ENCODE results near the gene SAMD13. TPM values are rescaled to one million over a fixed set of nuclear protein-coding genes. Genes with fewer than 3 reads are reported as not detected.

Gene SAMD13
- total RNA-seq, 6 donors from 2014 or later = 0.71 to 1.9 (median 0.90) TPM; not detected in 2

DNA sequence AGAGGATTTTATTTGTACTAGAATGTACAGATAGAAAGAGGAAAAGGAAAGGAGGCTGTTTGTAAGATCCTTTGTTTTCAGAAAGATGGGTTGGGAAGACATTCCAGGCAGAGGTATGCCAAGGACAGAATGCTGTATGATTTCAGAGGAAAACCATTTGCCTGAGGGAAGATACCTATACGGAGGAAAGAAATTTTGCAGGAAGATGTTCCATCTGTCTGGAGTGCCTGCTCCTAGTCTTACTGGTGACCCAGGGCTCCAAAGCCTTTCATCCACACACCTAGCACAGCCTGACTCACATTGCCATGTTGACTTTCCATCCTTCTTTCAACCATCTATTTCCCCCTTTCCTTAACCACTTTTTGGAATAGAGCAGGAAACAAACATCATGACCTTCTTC, 18.2 kb downstream of the SAMD13 start:
- H3K36me3 ChIP-seq = no peaks in the 10 kb centered on the region

DNA sequence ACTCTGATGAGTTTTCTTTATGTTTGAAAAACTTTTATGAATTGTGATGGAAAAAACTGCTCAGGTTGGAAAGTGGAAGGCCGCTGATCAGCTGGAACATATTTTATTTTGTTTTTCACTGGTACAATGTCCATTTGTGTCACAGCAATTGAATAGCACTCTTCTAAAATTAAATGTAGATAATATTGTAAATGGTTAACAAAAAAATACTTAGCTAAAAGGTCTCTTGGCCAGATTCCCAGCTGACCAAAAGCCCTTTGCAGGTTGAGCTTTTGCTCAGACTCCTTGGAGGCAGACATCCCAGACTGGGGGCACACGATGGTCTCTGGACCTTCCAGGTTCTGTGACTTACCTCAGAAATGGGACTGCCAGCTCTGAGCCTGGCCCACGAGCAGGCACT, 26.3 kb downstream of the SAMD13 start:
- Histone ChIP-seq H3K27me3 (no peaks in the 10 kb centered on the region), H3K4me3 (no peak overlapping the region), H3K9me3 (no peaks in the 10 kb centered on the region), H3K27ac (no peak overlapping the region), H3K36me3 (no peaks in the 10 kb centered on the region), H3K4me1 (peaks cover 0 to 6% (median 0%) of the 10 kb centered on the region in 4 donors)
- no peak for DNase-seq
- ATAC-seq (ENCODE audit: low FRiP score in 2 of 2) = no peak
- no peak for TF ChIP-seq EP300 (IDR thresholded peaks at IDR 0.05)
- no peak for TF ChIP-seq POLR2AphosphoS5 (IDR thresholded peaks at IDR 0.05)
- TF ChIP-seq, protein P1, sequence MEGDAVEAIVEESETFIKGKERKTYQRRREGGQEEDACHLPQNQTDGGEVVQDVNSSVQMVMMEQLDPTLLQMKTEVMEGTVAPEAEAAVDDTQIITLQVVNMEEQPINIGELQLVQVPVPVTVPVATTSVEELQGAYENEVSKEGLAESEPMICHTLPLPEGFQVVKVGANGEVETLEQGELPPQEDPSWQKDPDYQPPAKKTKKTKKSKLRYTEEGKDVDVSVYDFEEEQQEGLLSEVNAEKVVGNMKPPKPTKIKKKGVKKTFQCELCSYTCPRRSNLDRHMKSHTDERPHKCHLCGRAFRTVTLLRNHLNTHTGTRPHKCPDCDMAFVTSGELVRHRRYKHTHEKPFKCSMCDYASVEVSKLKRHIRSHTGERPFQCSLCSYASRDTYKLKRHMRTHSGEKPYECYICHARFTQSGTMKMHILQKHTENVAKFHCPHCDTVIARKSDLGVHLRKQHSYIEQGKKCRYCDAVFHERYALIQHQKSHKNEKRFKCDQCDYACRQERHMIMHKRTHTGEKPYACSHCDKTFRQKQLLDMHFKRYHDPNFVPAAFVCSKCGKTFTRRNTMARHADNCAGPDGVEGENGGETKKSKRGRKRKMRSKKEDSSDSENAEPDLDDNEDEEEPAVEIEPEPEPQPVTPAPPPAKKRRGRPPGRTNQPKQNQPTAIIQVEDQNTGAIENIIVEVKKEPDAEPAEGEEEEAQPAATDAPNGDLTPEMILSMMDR (IDR thresholded peaks at IDR 0.05) = no peak
- TF ChIP-seq POLR2A (IDR thresholded peaks at IDR 0.05) = no peak
- WGBS, 2 donors = 74 to 85% methylated on average over 3 of the region's 3 CpGs

More for the DNA sequence above, 18.2 kb downstream of the SAMD13 start:
- no peak for DNase-seq
- ATAC-seq (ENCODE audit: low FRiP score in 2 of 2) = no peak
- H3K4me1 ChIP-seq = no peaks in the 10 kb centered on the region
- 57 to 87% methylated on average over 1 of the region's 1 CpG for WGBS, 2 donors
- TF ChIP-seq POLR2AphosphoS5 (IDR thresholded peaks at IDR 0.05) (no peak), EP300 (IDR thresholded peaks at IDR 0.05) (no peak), POLR2A (IDR thresholded peaks at IDR 0.05) (no peak)
- TF ChIP-seq, protein P1 (IDR thresholded peaks at IDR 0.05) = no peak
- H3K27me3 ChIP-seq = no peaks in the 10 kb centered on the region
- no peak overlapping the region for H3K4me3 ChIP-seq
- H3K27ac ChIP-seq = no peak overlapping the region
- peaks cover 0 to 3% (median 0%) of the 10 kb centered on the region in 4 donors for H3K9me3 ChIP-seq

DNA sequence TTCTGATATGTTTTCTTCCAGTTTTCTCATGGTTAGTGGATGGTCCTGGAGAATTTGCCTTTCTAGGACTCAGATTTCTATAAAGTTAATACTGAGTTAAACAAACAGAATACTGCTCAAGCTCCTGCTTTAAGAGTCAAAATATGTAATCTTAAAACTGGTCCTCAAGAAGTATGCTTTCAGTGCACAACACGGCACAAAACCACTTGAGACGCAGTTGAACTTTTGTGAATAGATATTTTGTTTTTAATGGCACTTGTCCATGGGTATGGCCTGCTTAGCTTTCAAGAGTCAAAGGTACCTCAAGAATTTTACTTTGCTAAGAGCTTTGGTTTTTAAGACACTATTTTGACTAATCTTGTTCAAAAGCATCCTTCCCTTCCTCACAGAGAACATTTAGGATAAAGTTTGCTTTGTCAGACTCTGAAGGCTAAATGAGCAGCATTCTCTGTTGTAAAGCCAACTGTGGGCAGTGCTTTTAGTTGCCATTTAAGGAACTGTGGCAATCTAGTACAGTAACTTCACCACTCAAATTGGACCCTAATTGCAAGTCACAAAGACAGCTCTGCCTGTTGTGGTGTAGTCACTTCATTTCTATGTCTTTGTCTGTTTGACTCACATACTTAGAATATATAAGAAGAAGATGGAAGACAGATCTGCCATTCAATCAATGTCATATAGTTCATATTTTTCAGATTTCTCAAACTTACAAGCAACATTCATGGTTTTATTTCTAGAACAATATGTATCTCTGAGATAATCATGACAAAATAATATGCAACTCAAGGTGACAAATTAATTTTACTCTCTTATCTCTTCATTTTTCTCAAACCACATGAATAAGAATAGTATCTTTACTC, 28.8 kb downstream of the SAMD13 start:
- no peak overlapping the region for H3K27ac ChIP-seq
- ATAC-seq (ENCODE audit: low FRiP score in 2 of 2) (peak in 1 of 2 donors; percentile 61), DNase-seq (no peak)
- no peaks in the 10 kb centered on the region for H3K36me3 ChIP-seq
- no peak overlapping the region for H3K4me3 ChIP-seq
- WGBS, 2 donors = 66 to 77% methylated on average over 2 of the region's 2 CpGs
- H3K4me1 ChIP-seq = peaks cover 0 to 6% (median 0%) of the 10 kb centered on the region in 4 donors
- no peaks in the 10 kb centered on the region for H3K9me3 ChIP-seq
- H3K27me3 ChIP-seq = no peaks in the 10 kb centered on the region
- TF ChIP-seq POLR2AphosphoS5 (IDR thresholded peaks at IDR 0.05) = no peak
- TF ChIP-seq, protein P1 (IDR thresholded peaks at IDR 0.05) = no peak
- TF ChIP-seq POLR2A (IDR thresholded peaks at IDR 0.05) = no peak
- no peak for TF ChIP-seq EP300 (IDR thresholded peaks at IDR 0.05)

DNA sequence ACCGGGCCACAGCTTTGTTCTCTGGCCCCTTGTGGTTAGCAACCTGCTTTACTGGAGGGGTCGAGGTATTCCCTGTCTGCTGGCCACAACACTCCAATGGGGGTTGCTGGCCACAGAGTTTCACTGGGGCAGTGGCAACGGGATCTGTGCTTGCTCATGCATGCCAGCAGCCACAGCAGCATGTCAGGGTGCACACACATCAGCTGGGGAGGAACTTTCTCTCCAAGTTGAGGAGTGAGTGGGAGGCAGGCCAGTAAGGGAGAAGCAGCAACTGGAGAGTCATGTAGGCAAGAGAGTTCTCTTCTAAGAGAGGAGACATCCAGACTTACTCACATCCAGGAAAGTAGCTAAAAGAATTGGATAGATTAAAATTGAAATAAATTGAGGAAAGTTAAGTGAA, 38.0 kb downstream of the SAMD13 start:
- ATAC-seq (ENCODE audit: low FRiP score in 2 of 2) (no peak), DNase-seq (no peak)
- Histone ChIP-seq H3K4me3 (no peak overlapping the region), H3K27ac (no peak overlapping the region), H3K27me3 (no peaks in the 10 kb centered on the region), H3K36me3 (no peaks in the 10 kb centered on the region), H3K9me3 (peaks cover 0 to 5% (median 2%) of the 10 kb centered on the region in 4 donors), H3K4me1 (no peaks in the 10 kb centered on the region)
- TF ChIP-seq, protein P1 (IDR thresholded peaks at IDR 0.05) = no peak
- TF ChIP-seq POLR2AphosphoS5 (IDR thresholded peaks at IDR 0.05) (no peak), POLR2A (IDR thresholded peaks at IDR 0.05) (no peak), EP300 (IDR thresholded peaks at IDR 0.05) (no peak)
- WGBS, 2 donors = 64 to 82% methylated on average over 2 to 3 of the region's 3 CpGs

Measured in upper lobe of left lung (tissue), 6 donors.